K562 (cell line): Measurements from ENCODE around the gene PRKRIP1. TPM values are rescaled to one million over a fixed set of nuclear protein-coding genes. Genes with fewer than 3 reads are reported as not detected.

Source experiments
- ATF7 ChIP-seq: fragments of 450-650 bp; IDR thresholded peaks from 2 replicates; pipeline ENCODE4 v1.7.1; 2014; ENCODE audit warnings: mild to moderate bottlenecking, moderate library complexity
- CEBPB ChIP-seq: fragments of 450-650 bp; IDR thresholded peaks from 2 replicates; pipeline ENCODE4 v1.6.1; 2016; ENCODE audit warnings: missing genetic modification characterization, missing compliant biosample characterization
- EZH2 ChIP-seq: IDR thresholded peaks from 2 replicates; pipeline ENCODE4 v1.6.1; 2012; ENCODE audit warnings: low read depth, mild to moderate bottlenecking, inconsistent platforms, low read length, borderline replicate concordance
- HNRNPK ChIP-seq: fragments of 200-400 bp; formaldehyde crosslinking; IDR thresholded peaks from one replicate; pipeline ENCODE4 v1.6.1; 2018; ENCODE audit warnings: mild to moderate bottlenecking, low read depth, low read length; ENCODE audit not compliant: poor library complexity, severe bottlenecking
- MXI1 ChIP-seq: IDR thresholded peaks from 2 replicates; pipeline ENCODE4 v1.6.1; 2011; ENCODE audit warnings: low read depth, mild to moderate bottlenecking, improper control_type of control experiment, low read length
- NFIC ChIP-seq: fragments of 450-650 bp; IDR thresholded peaks from 2 replicates; pipeline ENCODE4 v1.6.1; 2017; ENCODE audit warnings: mild to moderate bottlenecking, inconsistent platforms
- NKRF ChIP-seq: fragments of 450-650 bp; IDR thresholded peaks from 2 replicates; pipeline ENCODE4 v1.6.1; 2016; ENCODE audit warnings: borderline replicate concordance
- POLR2H ChIP-seq: IDR thresholded peaks from 2 replicates; pipeline ENCODE4 v1.6.1; 2016; ENCODE audit warnings: missing genetic modification characterization, low read depth, mild to moderate bottlenecking, control low read depth, missing compliant biosample characterization, moderate library complexity
- RBBP5 ChIP-seq: fragments of 200-600 bp; sonication (generic); IDR thresholded peaks from 2 replicates; pipeline ENCODE4 v1.6.1; 2012; ENCODE audit warnings: borderline replicate concordance, mild to moderate bottlenecking, low read length, control low read depth, inconsistent platforms; ENCODE audit not compliant: insufficient read depth, poor library complexity, severe bottlenecking
- SP1 ChIP-seq: sonication (generic); formaldehyde crosslinking; IDR thresholded peaks from 2 replicates; pipeline ENCODE4 v1.8.1; 2022; ENCODE audit warnings: mild to moderate bottlenecking, missing genetic modification reagents
- TAF1 ChIP-seq: IDR thresholded peaks from 2 replicates; pipeline ENCODE4 v1.6.1; 2011; ENCODE audit warnings: mild to moderate bottlenecking, low read length, moderate library complexity; ENCODE audit not compliant: insufficient read depth, control insufficient read depth, severe bottlenecking; ENCODE audit errors: extremely low read depth
- XRCC4 ChIP-seq: IDR thresholded peaks from one replicate; pipeline ENCODE4 v1.6.1; 2011; ENCODE audit not compliant: insufficient read depth, insufficient read length; ENCODE audit errors: extremely low read depth
- ZFP91 ChIP-seq: sonication (generic); formaldehyde crosslinking; IDR thresholded peaks from 2 replicates; pipeline ENCODE4 v1.8.0; 2022; ENCODE audit warnings: mild to moderate bottlenecking, missing genetic modification reagents
- ZNF695 ChIP-seq: fragments of 450-650 bp; formaldehyde crosslinking; IDR thresholded peaks from 2 replicates; pipeline ENCODE4 v1.4.0; 2020; ENCODE audit warnings: mild to moderate bottlenecking, moderate library complexity
- polyA plus RNA-seq, 8 experiments: library from polyadenylated mRNA; depleted of rRNA in 4 of 8; stranded (reverse) in 5 of 8; unstranded in 3 of 8; fragments of >200 nt; fragmentation: Nextera tagmentation in 2 of 8; fragmentation: Illumina TruSeq in 1 of 8; extraction: Ambion mirVana in 2 of 8; extraction: Trizol in 1 of 8; gene quantifications; 2 replicates each; pipeline versions ENCODE4 v1.2.1 to v1.2.3, GENCODE V29; 2011 to 2014; ENCODE audit warnings: inconsistent platforms in 1 of 8, missing spikeins in 1 of 8
- total RNA-seq, 7 experiments: library from RNA; depleted of rRNA in 6 of 7; stranded (reverse); fragments of >200 nt in 6 of 7; fragmentation: Illumina TruSeq in 2 of 7; extraction: Trizol in 2 of 7; gene quantifications; 2 replicates each; pipeline versions ENCODE4 v1.2.1 to v1.2.3, GENCODE V29; 2011 to 2021; ENCODE audit warnings: low replicate concordance in 1 of 7
- TF ChIP-seq, protein P1 (sequence below): IDR thresholded peaks from 2 replicates; pipeline ENCODE4 v1.6.1; 2011; ENCODE audit warnings: borderline replicate concordance, low read depth, mild to moderate bottlenecking, moderate library complexity, low read length; ENCODE audit not compliant: insufficient read depth, poor library complexity, severe bottlenecking
- TF ChIP-seq, protein P2 (sequence below), 2 experiments: fragments of 450-650 bp in 1 of 2; sonication (generic) in 1 of 2; formaldehyde crosslinking; conservative IDR thresholded peaks; 2 replicates each; pipeline versions ENCODE4 v1.4.0 to v1.8.1; 2020 to 2022; ENCODE audit warnings: mild to moderate bottlenecking in 1 of 2, missing genetic modification reagents in 1 of 2
- TF ChIP-seq, protein P3 (sequence below): sonication (generic); formaldehyde crosslinking; IDR thresholded peaks from 2 replicates; pipeline ENCODE4 v1.8.0; 2022; ENCODE audit warnings: mild to moderate bottlenecking, low read depth, missing genetic modification reagents

The PRKRIP1 gene
- total and polyA plus RNA-seq, 9 of the 15 experiments (the other 6 are each of a cell fraction or from before 2014, with no cell fraction given) = 14.9 to 52.1 (median 19.8) TPM

DNA sequence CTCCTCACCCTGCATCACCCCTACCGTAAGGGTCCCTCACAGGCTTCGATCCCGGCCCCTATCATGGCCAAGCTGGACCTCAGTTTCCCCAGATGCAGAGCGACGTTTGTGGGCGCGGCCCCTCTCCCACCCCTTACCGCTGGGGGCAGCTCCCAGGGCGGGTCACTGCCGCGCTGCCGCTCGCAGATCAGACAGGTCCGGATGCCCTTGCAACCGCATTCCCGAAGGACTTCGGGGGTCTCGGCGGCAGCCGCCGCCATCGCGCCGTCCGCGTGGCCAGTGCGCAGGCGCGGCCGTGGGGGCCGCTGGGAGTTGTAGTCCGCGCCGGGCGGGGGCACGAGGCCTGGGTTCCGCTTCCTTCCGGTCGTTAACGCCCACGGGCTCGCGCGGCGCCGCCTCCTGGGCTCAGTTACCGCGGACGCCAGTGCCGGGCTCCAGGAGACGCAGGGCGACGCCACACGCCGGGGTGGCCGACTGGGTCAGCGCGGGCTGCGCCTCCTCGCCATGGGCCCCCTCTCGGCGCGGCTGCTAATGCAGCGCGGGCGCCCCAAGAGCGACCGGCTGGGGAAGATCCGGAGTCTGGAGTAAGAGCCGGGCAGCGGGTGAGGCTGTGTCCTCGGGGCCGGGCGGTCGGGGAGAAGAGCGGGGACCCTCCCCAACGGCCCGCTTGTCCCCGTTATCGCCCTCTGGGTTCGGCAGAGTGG, 68.6 kb downstream of the PRKRIP1 start, which contains the start of the genes ALKBH4 and LRWD1 (continued):
- TF ChIP-seq, protein P1, sequence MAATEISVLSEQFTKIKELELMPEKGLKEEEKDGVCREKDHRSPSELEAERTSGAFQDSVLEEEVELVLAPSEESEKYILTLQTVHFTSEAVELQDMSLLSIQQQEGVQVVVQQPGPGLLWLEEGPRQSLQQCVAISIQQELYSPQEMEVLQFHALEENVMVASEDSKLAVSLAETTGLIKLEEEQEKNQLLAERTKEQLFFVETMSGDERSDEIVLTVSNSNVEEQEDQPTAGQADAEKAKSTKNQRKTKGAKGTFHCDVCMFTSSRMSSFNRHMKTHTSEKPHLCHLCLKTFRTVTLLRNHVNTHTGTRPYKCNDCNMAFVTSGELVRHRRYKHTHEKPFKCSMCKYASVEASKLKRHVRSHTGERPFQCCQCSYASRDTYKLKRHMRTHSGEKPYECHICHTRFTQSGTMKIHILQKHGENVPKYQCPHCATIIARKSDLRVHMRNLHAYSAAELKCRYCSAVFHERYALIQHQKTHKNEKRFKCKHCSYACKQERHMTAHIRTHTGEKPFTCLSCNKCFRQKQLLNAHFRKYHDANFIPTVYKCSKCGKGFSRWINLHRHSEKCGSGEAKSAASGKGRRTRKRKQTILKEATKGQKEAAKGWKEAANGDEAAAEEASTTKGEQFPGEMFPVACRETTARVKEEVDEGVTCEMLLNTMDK = peak; percentile 92
- TF ChIP-seq MXI1 (peak; percentile 91), TAF1 (peak; percentile 86), ATF7 (peak; percentile 87), EZH2 (no peak), SP1 (CRISPR knock-in tag) (peak; percentile 83), RBBP5 (peak; percentile 97), XRCC4 (no peak), ZNF695 (CRISPR knock-in tag) (no peak), NKRF (peak; percentile 57; the same call in 1 of the 2 replicates), CEBPB (tag) (no peak), POLR2H (tag) (peak; percentile 74), HNRNPK (no peak), ZFP91 (CRISPR knock-in tag) (no peak), NFIC (peak; percentile 48)
- TF ChIP-seq, protein P2, sequence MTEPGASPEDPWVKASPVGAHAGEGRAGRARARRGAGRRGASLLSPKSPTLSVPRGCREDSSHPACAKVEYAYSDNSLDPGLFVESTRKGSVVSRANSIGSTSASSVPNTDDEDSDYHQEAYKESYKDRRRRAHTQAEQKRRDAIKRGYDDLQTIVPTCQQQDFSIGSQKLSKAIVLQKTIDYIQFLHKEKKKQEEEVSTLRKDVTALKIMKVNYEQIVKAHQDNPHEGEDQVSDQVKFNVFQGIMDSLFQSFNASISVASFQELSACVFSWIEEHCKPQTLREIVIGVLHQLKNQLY (CRISPR knock-in tag; conservative IDR thresholded peaks at IDR 0.05) = no peak
- TF ChIP-seq, protein P3, sequence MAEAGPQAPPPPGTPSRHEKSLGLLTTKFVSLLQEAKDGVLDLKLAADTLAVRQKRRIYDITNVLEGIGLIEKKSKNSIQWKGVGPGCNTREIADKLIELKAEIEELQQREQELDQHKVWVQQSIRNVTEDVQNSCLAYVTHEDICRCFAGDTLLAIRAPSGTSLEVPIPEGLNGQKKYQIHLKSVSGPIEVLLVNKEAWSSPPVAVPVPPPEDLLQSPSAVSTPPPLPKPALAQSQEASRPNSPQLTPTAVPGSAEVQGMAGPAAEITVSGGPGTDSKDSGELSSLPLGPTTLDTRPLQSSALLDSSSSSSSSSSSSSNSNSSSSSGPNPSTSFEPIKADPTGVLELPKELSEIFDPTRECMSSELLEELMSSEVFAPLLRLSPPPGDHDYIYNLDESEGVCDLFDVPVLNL = no peak
